Spleen (tissue), 11 donors: ENCODE measurements around the gene COL23A1. TPM values are rescaled to one million over a fixed set of nuclear protein-coding genes. Genes with fewer than 3 reads are reported as not detected.

Source experiments
- DNase-seq: peaks from one replicate; pipeline ENCODE4 v3.0.0-alpha.2; 2020
- H3K27ac ChIP-seq, 8 donors: fragments of 200-600 bp; sonication (generic) in 7 of 8; 1 replicate in 4 of 8; 2 replicates in 4 of 8; pipeline versions ENCODE4 v1.5.0 to v1.8.0; 2016 to 2021; ENCODE audit warnings: inconsistent platforms in 4 of 8, mild to moderate bottlenecking in 4 of 8, moderate library complexity in 1 of 8
- H3K27me3 ChIP-seq, 7 donors: fragments of 200-600 bp; sonication (generic) in 6 of 7; replicated peaks in 1 of 7; 1 replicate in 4 of 7; 2 replicates in 3 of 7; pipeline versions ENCODE4 v1.5.0 to v1.8.0; 2016 to 2021; ENCODE audit warnings: inconsistent platforms in 3 of 7, mild to moderate bottlenecking in 1 of 7
- H3K36me3 ChIP-seq, 6 donors: fragments of 200-600 bp; sonication (generic) in 5 of 6; 1 replicate in 4 of 6; 2 replicates in 2 of 6; pipeline versions ENCODE4 v1.5.0 to v1.8.0; 2016 to 2021; ENCODE audit warnings: inconsistent platforms in 2 of 6
- H3K4me1 ChIP-seq, 6 donors: fragments of 200-600 bp; sonication (generic) in 5 of 6; 1 replicate in 3 of 6; 2 replicates in 3 of 6; pipeline versions ENCODE4 v1.5.0 to v1.8.0; 2016 to 2021; ENCODE audit warnings: inconsistent platforms in 3 of 6
- H3K4me3 ChIP-seq, 8 donors: fragments of 200-600 bp; sonication (generic) in 7 of 8; 1 replicate in 4 of 8; 2 replicates in 4 of 8; pipeline versions ENCODE4 v1.5.0 to v1.8.0; 2016 to 2021; ENCODE audit warnings: inconsistent platforms in 4 of 8, mild to moderate bottlenecking in 4 of 8, moderate library complexity in 2 of 8
- H3K9me3 ChIP-seq, 8 donors: fragments of 200-600 bp; sonication (generic) in 7 of 8; 1 replicate in 4 of 8; 2 replicates in 4 of 8; pipeline versions ENCODE4 v1.5.0 to v1.8.0; 2016 to 2021; ENCODE audit warnings: inconsistent platforms in 4 of 8
- CTCF ChIP-seq, 11 experiments: fragments of 200-600 bp in 7 of 11; fragments of 450-650 bp in 4 of 11; sonication (generic) in 4 of 11; IDR thresholded peaks in 8 of 11; conservative IDR thresholded peaks in 3 of 11; 1 replicate in 7 of 11; 2 replicates in 4 of 11; pipeline versions ENCODE4 v1.4.0 to v1.8.0; 2016 to 2021; ENCODE audit warnings: antibody characterized with exemption in 11 of 11, inconsistent platforms in 4 of 11, mild to moderate bottlenecking in 1 of 11
- POLR2A ChIP-seq, 3 donors: fragments of 450-650 bp; IDR thresholded peaks; one replicate each; pipeline ENCODE4 v1.5.1; 2017; ENCODE audit warnings: antibody characterized with exemption in 3 of 3, mild to moderate bottlenecking in 1 of 3
- POLR2AphosphoS5 ChIP-seq, 3 donors: sonication (generic); formaldehyde crosslinking; IDR thresholded peaks; one replicate each; pipeline ENCODE4 v1.5.1; 2017; ENCODE audit warnings: antibody characterized with exemption in 3 of 3
- WGBS, 5 donors: extraction: QIAGEN DNeasy Blood & Tissue Kit in 3 of 5; methylation state at CpG; one replicate each; pipeline versions ENCODE4 v1.1.5 to v1.1.7; 2013 to 2018; 5-methylcytosine and 5-hydroxymethylcytosine counted together
- intact Hi-C: fragments of 100-400 bp; cut with DNase I; formaldehyde crosslinking; loops from one replicate; pipeline ENCODE4 v1.15.0; 2023; ENCODE audit warnings: low total_unique reads
- polyA plus RNA-seq, 3 donors: library from polyadenylated mRNA; stranded (reverse); fragments of 200-250 nt; gene quantifications; one replicate each; pipeline ENCODE4 v1.2.1, GENCODE V29; 2013
- total RNA-seq, 7 donors: library from RNA; depleted of rRNA in 3 of 7; stranded (reverse); fragments of >200 nt in 3 of 7; fragmentation: NEBNext Ultra II Directional in 4 of 7; extraction: Animal tissue kit (Norgen Biotek cat#: 25700) in 4 of 7; gene quantifications; one replicate each; pipeline versions ENCODE4 v1.1.0 to v1.2.1, GENCODE V29; 2016 to 2021
- donor health status: healthy with polysubstance abuse.
- donor health status: DM: no; HTN: no; CAD: no; lungs with moderate emphysema.
- donor health status: DM: no; HTN: no; CAD: no.
- donor health status: Bipolar disorder and iron deficiency.
- donor health status: healthy.
- donor health status: DM: no; HTN: no; CAD: no.
- donor health status: DM: yes; HTN: yes; CAD: no.

The COL23A1 gene
- total and polyA plus RNA-seq, 10 donors: 0.63 to 3.8 (median 1.9) TPM

GRCh38 chr5:178404987-178405386 is 185.2 kb downstream of the COL23A1 start:
- Histone ChIP-seq H3K4me1 (no peaks in the 10 kb centered on the region), H3K27me3 (no peaks in the 10 kb centered on the region), H3K9me3 (peaks cover 0 to 21% (median 15%) of the 10 kb centered on the region in 8 donors), H3K4me3 (no peak overlapping the region), H3K27ac (no peak overlapping the region), H3K36me3 (no peaks in the 10 kb centered on the region)
- intact Hi-C loops: no loop called here
- DNase-seq: no peak
- TF ChIP-seq CTCF (IDR thresholded peaks at IDR 0.05 in 8 of 11, conservative IDR thresholded peaks at IDR 0.05 in 3 of 11) (no peak), POLR2A (IDR thresholded peaks at IDR 0.05) (no peak), POLR2AphosphoS5 (IDR thresholded peaks at IDR 0.05) (no peak)
- WGBS, 5 donors: 60 to 72% (median 67%) methylated on average over 8 of the region's 8 CpGs

- TF ChIP-seq POLR2AphosphoS5 (IDR thresholded peaks at IDR 0.05): no peak
- no peak for TF ChIP-seq POLR2A (IDR thresholded peaks at IDR 0.05)
- TF ChIP-seq CTCF (IDR thresholded peaks at IDR 0.05 in 8 of 11, conservative IDR thresholded peaks at IDR 0.05 in 3 of 11): no peak
- no peak for DNase-seq
- Histone ChIP-seq H3K9me3 (peaks cover 0 to 21% (median 15%) of the 10 kb centered on the region in 8 donors), H3K27me3 (no peaks in the 10 kb centered on the region), H3K4me3 (no peak overlapping the region), H3K36me3 (no peaks in the 10 kb centered on the region), H3K27ac (no peak overlapping the region), H3K4me1 (no peaks in the 10 kb centered on the region)
- WGBS, 5 donors: 86 to 97% (median 96%) methylated on average over 10 of the region's 10 CpGs
- intact Hi-C loops: no loop called here
Observed at GRCh38 chr5:178403956-178404600, 186.1 kb downstream of the COL23A1 start.

- DNase-seq: no peak
- 83 to 97% (median 92%) methylated on average over 8 of the region's 8 CpGs for WGBS, 5 donors
Observed at GRCh38 chr5:178403351-178403750, 186.8 kb downstream of the COL23A1 start.

More at GRCh38 chr5:178403351-178403750, 186.8 kb downstream of the COL23A1 start:
- Histone ChIP-seq H3K36me3 (no peaks in the 10 kb centered on the region), H3K9me3 (peaks cover 0 to 18% (median 15%) of the 10 kb centered on the region in 8 donors), H3K4me3 (no peak overlapping the region), H3K4me1 (no peaks in the 10 kb centered on the region), H3K27me3 (no peaks in the 10 kb centered on the region), H3K27ac (no peak overlapping the region)
- no peak for TF ChIP-seq CTCF (IDR thresholded peaks at IDR 0.05 in 8 of 11, conservative IDR thresholded peaks at IDR 0.05 in 3 of 11)
- no peak for TF ChIP-seq POLR2A (IDR thresholded peaks at IDR 0.05)
- no peak for TF ChIP-seq POLR2AphosphoS5 (IDR thresholded peaks at IDR 0.05)
- intact Hi-C loops: no loop called here
